D721Med (cell line): Measurements from ENCODE around the gene CCR7.

Experiments
- DNase-seq: peaks from one replicate; pipeline ENCODE4 v3.0.0; 2011; ENCODE audit warnings: low spot score; ENCODE audit not compliant: insufficient read length
- FAIRE-seq: peaks from 2 replicates; lab custom pipeline; 2011; peaks lifted over from hg19 to GRCh38; lab: Jason Lieb, UNC
- TF ChIP-seq, protein P1 (sequence below): IDR thresholded peaks from 2 replicates; pipeline ENCODE4 v1.5.1; 2012; ENCODE audit warnings: mild to moderate bottlenecking, control low read depth; ENCODE audit not compliant: insufficient read depth; ENCODE audit errors: missing control alignments

The CCR7 gene

DNA sequence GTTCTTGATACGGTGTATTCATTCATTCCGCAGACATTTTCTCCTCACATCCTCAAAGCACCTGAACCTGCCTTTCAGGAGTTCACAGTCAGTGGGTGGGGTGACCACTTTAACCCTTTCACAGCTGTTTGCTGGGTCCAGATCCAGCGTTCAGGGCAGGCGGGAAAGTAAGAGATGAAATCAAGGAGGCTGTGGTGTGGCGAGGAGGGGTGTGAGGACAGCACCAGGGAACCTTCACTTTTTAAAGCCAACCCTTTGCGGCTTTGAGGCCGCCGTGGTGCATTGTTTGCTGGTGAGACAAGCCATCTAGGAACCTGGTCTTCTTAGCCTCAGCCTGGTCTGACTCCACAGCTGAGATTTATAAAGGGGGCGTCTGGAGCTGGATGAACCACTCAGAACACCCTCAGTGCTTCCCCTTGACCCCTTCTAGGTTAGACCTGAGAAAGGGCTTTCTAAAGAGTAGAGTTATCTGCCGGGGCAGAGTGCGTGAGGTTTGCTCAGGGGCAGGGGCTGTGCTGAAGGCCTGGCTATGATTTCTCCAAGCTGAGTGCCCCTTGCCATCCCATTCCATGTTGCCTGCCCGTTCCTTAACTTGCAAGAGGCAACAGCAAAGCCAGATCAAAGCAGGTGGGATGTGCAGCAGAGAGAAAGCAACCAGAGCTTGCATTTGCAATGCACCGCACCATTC is 933 bp downstream of the CCR7 start:
- FAIRE-seq (no peak), DNase-seq (no peak)
- TF ChIP-seq, protein P1, sequence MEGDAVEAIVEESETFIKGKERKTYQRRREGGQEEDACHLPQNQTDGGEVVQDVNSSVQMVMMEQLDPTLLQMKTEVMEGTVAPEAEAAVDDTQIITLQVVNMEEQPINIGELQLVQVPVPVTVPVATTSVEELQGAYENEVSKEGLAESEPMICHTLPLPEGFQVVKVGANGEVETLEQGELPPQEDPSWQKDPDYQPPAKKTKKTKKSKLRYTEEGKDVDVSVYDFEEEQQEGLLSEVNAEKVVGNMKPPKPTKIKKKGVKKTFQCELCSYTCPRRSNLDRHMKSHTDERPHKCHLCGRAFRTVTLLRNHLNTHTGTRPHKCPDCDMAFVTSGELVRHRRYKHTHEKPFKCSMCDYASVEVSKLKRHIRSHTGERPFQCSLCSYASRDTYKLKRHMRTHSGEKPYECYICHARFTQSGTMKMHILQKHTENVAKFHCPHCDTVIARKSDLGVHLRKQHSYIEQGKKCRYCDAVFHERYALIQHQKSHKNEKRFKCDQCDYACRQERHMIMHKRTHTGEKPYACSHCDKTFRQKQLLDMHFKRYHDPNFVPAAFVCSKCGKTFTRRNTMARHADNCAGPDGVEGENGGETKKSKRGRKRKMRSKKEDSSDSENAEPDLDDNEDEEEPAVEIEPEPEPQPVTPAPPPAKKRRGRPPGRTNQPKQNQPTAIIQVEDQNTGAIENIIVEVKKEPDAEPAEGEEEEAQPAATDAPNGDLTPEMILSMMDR = no peak

DNA sequence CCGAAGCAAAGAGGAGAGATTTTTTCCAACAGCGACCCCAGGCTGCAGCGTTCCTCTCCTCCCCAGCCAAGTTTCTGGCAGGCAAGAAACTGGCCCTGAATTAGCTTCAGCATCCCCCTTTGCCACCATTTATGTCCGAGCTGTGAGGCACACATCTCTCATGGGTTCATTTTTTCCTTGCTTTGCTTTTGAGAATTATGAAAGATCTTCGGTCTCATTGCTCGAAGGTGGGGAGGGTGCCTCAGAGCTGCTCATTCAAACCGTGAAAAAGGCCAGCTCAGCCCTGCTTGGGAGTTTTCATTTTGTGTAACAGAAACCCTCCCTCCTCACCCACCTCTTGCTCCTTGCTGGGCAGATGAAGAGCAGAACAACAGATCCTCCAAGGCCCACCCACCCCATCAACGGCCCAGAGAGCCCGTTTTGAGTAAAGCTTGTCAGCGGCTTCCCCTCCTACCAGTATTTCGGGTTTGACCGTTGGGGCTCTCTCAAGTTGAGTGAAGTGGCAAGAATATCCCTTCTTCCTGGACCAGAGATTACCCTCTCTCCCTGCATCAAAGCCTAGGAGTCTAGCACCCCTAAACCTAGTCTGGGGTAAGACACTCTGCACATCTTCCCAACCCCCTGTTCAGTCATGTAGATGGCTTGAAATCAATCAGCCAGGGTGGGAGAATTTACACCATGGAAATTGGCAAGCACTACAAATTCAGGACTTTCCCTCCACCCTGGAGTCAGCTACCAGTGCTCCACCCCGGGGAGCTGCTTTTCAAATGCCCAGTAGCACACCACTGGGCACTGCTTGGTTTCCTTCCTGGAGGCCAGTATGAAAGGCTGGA is 1.8 kb downstream of the CCR7 start:
- no peak for DNase-seq
- FAIRE-seq = no peak
- TF ChIP-seq, protein P1 = no peak

DNA sequence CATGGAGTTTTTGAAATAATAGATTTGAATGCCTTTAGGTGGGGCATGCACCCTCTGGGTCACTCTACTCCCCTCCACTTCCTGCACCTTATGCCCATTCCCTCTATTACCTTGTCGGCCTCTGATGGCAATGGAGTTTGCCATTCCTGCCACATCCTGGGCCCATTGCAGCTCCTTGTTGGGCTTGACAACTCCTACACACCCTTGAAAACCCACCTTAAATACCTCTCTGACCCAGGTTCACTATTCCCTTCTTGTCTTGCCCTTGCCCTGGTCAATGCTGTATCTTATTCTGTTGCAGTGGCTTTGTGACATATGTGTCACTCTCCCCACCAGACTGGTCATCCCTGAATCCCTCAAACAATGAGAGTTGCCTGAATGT is 2.4 kb downstream of the CCR7 start:
- DNase-seq (no peak), FAIRE-seq (no peak)
- TF ChIP-seq, protein P1 = no peak

GRCh38 chr17:40561871-40562611 is 3.2 kb downstream of the CCR7 start:
- no peak for FAIRE-seq
- TF ChIP-seq, protein P1 = no peak
- no peak for DNase-seq

GRCh38 chr17:40561294-40561870 is 3.9 kb downstream of the CCR7 start:
- FAIRE-seq (no peak), DNase-seq (no peak)
- TF ChIP-seq, protein P1 = no peak

- FAIRE-seq (no peak), DNase-seq (no peak)
- TF ChIP-seq, protein P1 = no peak
Measured at GRCh38 chr17:40560592-40561293, 4.5 kb downstream of the CCR7 start.
